Measurements from ENCODE around the gene FILIP1L. TPM values are rescaled to one million over a fixed set of nuclear protein-coding genes. Genes with fewer than 3 reads are reported as not detected.
A peak's percentile ranks its signal among the peaks of the same experiment; 100 is the strongest.

The FILIP1L gene
- polyA plus RNA-seq, 1 of the 3 experiments (the other 2 are of a cell fraction): 26.8 TPM

DNA sequence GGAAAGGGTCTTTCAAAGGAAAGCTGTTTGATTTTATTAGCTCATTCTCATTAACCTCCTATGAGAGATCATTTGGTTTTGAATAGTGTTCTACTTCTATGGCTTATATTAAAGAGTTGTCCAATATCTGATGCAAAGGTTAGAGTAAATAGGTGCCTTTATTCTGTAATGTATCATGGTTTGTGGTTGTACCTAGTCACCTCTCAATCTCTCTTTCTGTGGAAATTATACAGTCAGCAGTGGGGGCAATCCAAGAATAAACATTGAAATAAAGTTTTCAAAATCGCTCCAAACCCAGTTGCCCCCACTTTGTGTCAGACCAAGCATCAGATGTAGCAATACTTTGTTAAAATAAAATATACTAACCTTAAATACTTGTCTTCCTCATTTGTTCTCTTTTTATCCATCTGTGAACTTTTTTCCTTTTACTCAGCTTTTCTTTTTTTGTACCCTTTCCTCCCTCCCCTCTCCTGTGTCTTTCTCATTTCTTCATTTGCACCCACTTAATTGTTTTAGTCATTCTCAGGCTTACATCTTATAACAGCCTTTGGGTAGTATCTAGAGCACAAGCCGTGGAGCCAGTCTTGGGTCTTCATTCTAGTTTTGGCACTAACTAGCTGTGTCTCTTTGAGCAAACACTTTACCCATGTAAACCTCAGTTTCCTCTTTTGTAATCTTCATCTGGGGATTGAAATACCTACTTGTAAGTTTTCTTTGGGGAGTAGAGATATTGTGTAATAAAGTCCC is 279.9 kb downstream of the FILIP1L start:
- Histone ChIP-seq H3K4me2 (no peak overlapping the region), H3K27ac (ENCODE audit: low read depth in 2 of 2, low read length in 1 of 2) (no peak overlapping the region), H4K20me1 (ENCODE audit: insufficient read depth) (no peaks in the 10 kb centered on the region), H3K79me2 (ENCODE audit: insufficient read depth) (peaks cover 16% of the 10 kb centered on the region; the same call in 1 of the 2 replicates), H3K9ac (no peak overlapping the region), H3K36me3 (replicated peaks in 1 of 2; ENCODE audit: control insufficient read depth in 1 of 2, insufficient read depth in 2 of 2, low read length in 1 of 2) (no peaks in the 10 kb centered on the region), H3K9me2 (no peaks in the 10 kb centered on the region), H3K4me1 (ENCODE audit: control insufficient read depth in 1 of 2, insufficient read depth in 2 of 2, low read depth in 1 of 2, low read length in 1 of 2) (peaks cover 0 to 4% of the 10 kb centered on the region in 2 experiments; a peak in 3 of 4 replicates), H3K27me3 (ENCODE audit: insufficient read depth) (no peaks in the 10 kb centered on the region), H3K4me3 (ENCODE audit: low read depth in 2 of 2, low read length in 1 of 2) (no peak overlapping the region), H3K9me3 (no peaks in the 10 kb centered on the region), H2AFZ (ENCODE audit: low read depth) (no peak overlapping the region), H3F3A (replicated peaks; ENCODE audit: insufficient read depth) (no peaks in the 10 kb centered on the region)
- WGBS (ENCODE audit: low lambda C conversion rate): 90% methylated on average over 2 of the region's 2 CpGs
- TF ChIP-seq NFIC (IDR thresholded peaks at IDR 0.05; ENCODE audit: borderline replicate concordance) (no peak), TEAD4 (IDR thresholded peaks at IDR 0.05; ENCODE audit: borderline replicate concordance, insufficient read depth) (no peak), FOXM1 (IDR thresholded peaks at IDR 0.05; ENCODE audit: low read depth) (no peak), GABPA (IDR thresholded peaks at IDR 0.05; ENCODE audit: low read depth) (no peak), PBX3 (IDR thresholded peaks at IDR 0.05) (no peak), FOXJ3 (CRISPR knock-in tag; IDR thresholded peaks at IDR 0.05) (no peak), CHD2 (IDR thresholded peaks at IDR 0.05; ENCODE audit: low read length, partially characterized antibody) (no peak), TCF12 (IDR thresholded peaks at IDR 0.05) (no peak)
- TF ChIP-seq, protein P1, sequence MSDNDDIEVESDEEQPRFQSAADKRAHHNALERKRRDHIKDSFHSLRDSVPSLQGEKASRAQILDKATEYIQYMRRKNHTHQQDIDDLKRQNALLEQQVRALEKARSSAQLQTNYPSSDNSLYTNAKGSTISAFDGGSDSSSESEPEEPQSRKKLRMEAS (IDR thresholded peaks at IDR 0.05; ENCODE audit: low read depth): no peak
- no peak for DNase-seq
- CTCF ChIA-PET: interaction anchor here (0.6 to 6.8 kb wide), 9 partner anchors 9 to 501 kb away, joined by 3 to 48 read pairs (median 3); no protein-coding TSS in a partner anchor
- POLR2A ChIA-PET: no interaction called here

DNA sequence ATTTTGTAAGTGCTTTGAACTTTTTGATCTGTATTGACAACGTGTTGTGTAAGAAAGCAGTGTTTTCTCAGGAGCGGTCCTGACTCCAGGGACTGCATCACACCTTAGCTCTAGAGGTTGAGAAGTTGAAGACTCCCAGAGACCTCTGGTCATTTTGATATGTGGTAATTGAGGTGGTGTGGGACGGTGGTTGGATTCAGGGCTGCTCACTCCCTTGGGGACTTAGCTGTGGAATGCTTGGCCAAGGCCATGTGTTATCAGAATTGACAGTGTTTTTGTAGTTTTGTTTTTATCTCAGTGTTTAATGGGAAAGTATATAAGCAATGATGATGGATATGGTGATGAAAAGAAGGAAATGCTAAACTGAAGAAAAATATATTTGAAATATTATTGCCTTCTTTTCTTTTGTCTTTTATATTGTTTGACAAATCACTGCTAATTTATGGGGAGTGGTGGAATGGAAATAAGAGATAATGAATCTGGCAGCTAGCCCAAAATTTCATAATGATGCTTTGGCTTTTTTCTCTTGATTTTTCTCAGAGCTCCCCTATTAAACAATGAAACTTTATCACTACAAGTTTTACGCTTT is 280.6 kb downstream of the FILIP1L start:
- Histone ChIP-seq H3K4me1 (ENCODE audit: control insufficient read depth in 1 of 2, insufficient read depth in 2 of 2, low read depth in 1 of 2, low read length in 1 of 2) (peaks cover 0 to 4% of the 10 kb centered on the region in 2 experiments; a peak in 3 of 4 replicates), H3K9me2 (no peaks in the 10 kb centered on the region), H3K4me3 (ENCODE audit: low read depth in 2 of 2, low read length in 1 of 2) (no peak overlapping the region), H3K36me3 (replicated peaks in 1 of 2; ENCODE audit: control insufficient read depth in 1 of 2, insufficient read depth in 2 of 2, low read length in 1 of 2) (no peaks in the 10 kb centered on the region), H3K27me3 (ENCODE audit: insufficient read depth) (no peaks in the 10 kb centered on the region), H3K27ac (ENCODE audit: low read depth in 2 of 2, low read length in 1 of 2) (no peak overlapping the region), H4K20me1 (ENCODE audit: insufficient read depth) (no peaks in the 10 kb centered on the region), H3K4me2 (no peak overlapping the region), H3K9me3 (no peaks in the 10 kb centered on the region), H3K9ac (no peak overlapping the region), H3K79me2 (ENCODE audit: insufficient read depth) (peaks cover 22% of the 10 kb centered on the region; the same call in 1 of the 2 replicates), H3F3A (replicated peaks; ENCODE audit: insufficient read depth) (no peaks in the 10 kb centered on the region), H2AFZ (ENCODE audit: low read depth) (no peak overlapping the region)
- no peak for TF ChIP-seq EP300 (IDR thresholded peaks at IDR 0.05; ENCODE audit: borderline replicate concordance in 1 of 2, low read depth in 1 of 2, low read length in 1 of 2)
- no peak for TF ChIP-seq RFX5 (IDR thresholded peaks at IDR 0.05; ENCODE audit: low read length)
- TF ChIP-seq TCF12 (IDR thresholded peaks at IDR 0.05): no peak
- no peak for TF ChIP-seq YY1 (IDR thresholded peaks at IDR 0.05; ENCODE audit: low read depth)
- TF ChIP-seq, protein P2, sequence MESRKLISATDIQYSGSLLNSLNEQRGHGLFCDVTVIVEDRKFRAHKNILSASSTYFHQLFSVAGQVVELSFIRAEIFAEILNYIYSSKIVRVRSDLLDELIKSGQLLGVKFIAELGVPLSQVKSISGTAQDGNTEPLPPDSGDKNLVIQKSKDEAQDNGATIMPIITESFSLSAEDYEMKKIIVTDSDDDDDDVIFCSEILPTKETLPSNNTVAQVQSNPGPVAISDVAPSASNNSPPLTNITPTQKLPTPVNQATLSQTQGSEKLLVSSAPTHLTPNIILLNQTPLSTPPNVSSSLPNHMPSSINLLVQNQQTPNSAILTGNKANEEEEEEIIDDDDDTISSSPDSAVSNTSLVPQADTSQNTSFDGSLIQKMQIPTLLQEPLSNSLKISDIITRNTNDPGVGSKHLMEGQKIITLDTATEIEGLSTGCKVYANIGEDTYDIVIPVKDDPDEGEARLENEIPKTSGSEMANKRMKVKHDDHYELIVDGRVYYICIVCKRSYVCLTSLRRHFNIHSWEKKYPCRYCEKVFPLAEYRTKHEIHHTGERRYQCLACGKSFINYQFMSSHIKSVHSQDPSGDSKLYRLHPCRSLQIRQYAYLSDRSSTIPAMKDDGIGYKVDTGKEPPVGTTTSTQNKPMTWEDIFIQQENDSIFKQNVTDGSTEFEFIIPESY (IDR thresholded peaks at IDR 0.05; ENCODE audit: borderline replicate concordance, low read depth): no peak
- no peak for TF ChIP-seq SIN3A (IDR thresholded peaks at IDR 0.05; ENCODE audit: borderline replicate concordance, low read depth, low read length)
- TF ChIP-seq FOXJ3 (CRISPR knock-in tag; IDR thresholded peaks at IDR 0.05): no peak
- TF ChIP-seq GATA2 (CRISPR knock-in tag; IDR thresholded peaks at IDR 0.05): no peak
- no peak for TF ChIP-seq NRF1 (IDR thresholded peaks at IDR 0.05; ENCODE audit: low read depth, low read length)
- TF ChIP-seq TEAD4 (IDR thresholded peaks at IDR 0.05; ENCODE audit: borderline replicate concordance, insufficient read depth): no peak
- no peak for TF ChIP-seq CHD2 (IDR thresholded peaks at IDR 0.05; ENCODE audit: low read length, partially characterized antibody)
- ChIA-PET POLR2A (no interaction called here), CTCF (interaction anchor here (0.6 to 6.8 kb wide), 11 partner anchors 10 to 501 kb away, joined by 3 to 48 read pairs (median 4); no protein-coding TSS in a partner anchor)
- DNase-seq: peak; percentile 8
- WGBS (ENCODE audit: low lambda C conversion rate): 90% methylated on average over 4 of the region's 4 CpGs

Data from SK-N-SH (cell line).